GM12875 (cell line): ENCODE results near the gene PODXL2.

ENCODE experiments used
- H3K4me3 ChIP-seq: one replicate; pipeline ENCODE4 v1.5.1; 2011; ENCODE audit warnings: low read depth, low read length, control low read depth
- CTCF ChIP-seq: IDR thresholded peaks from 2 replicates; pipeline ENCODE4 v1.5.1; 2011; ENCODE audit warnings: low read depth, mild to moderate bottlenecking, control low read depth, inconsistent platforms, low read length, moderate library complexity, borderline replicate concordance; ENCODE audit not compliant: insufficient read depth

The PODXL2 gene

GRCh38 chr3:127612966-127613365 is 16.0 kb upstream of the PODXL2 start:
- no peak overlapping the region for H3K4me3 ChIP-seq
- TF ChIP-seq CTCF, result no peak

- no peak for TF ChIP-seq CTCF
- no peak overlapping the region for H3K4me3 ChIP-seq
These were observed 15.6 kb upstream of the PODXL2 start for GRCh38 chr3:127613406-127613805.

GRCh38 chr3:127614928-127615589 is 13.9 kb upstream of the PODXL2 start:
- no peak overlapping the region for H3K4me3 ChIP-seq
- no peak for TF ChIP-seq CTCF

GRCh38 chr3:127615631-127616305 is 13.2 kb upstream of the PODXL2 start:
- H3K4me3 ChIP-seq, result no peak overlapping the region
- TF ChIP-seq CTCF, result no peak

- TF ChIP-seq CTCF, result no peak
- H3K4me3 ChIP-seq, result no peak overlapping the region
These were observed 12.0 kb upstream of the PODXL2 start for GRCh38 chr3:127616836-127617605.

GRCh38 chr3:127618891-127619290 is 10.1 kb upstream of the PODXL2 start:
- H3K4me3 ChIP-seq, result no peak overlapping the region
- no peak for TF ChIP-seq CTCF
